HepG2 (cell line): ENCODE measurements around the gene LST1. TPM values are rescaled to one million over a fixed set of nuclear protein-coding genes. Genes with fewer than 3 reads are reported as not detected.

ENCODE experiments used
- CEBPG ChIP-seq: IDR thresholded peaks from 2 replicates; pipeline ENCODE4 v1.6.1; 2016
- ELF4 ChIP-seq: sonication (generic); formaldehyde crosslinking; IDR thresholded peaks from 2 replicates; pipeline ENCODE4 v1.5.0; 2020; ENCODE audit warnings: missing genetic modification reagents, mild to moderate bottlenecking, moderate library complexity, borderline replicate concordance
- ELK4 ChIP-seq: sonication (generic); formaldehyde crosslinking; IDR thresholded peaks from 2 replicates; pipeline ENCODE4 v1.9.0; 2021; ENCODE audit warnings: missing genetic modification reagents, borderline replicate concordance
- HNRNPLL ChIP-seq: fragments of 200-400 bp; formaldehyde crosslinking; IDR thresholded peaks from 2 replicates; pipeline ENCODE4 v1.6.1; 2017; ENCODE audit warnings: mild to moderate bottlenecking, low read depth, low read length; ENCODE audit not compliant: poor library complexity, severe bottlenecking
- KAT2B ChIP-seq: fragments of 150-350 bp; IDR thresholded peaks from 2 replicates; pipeline ENCODE4 v1.6.1; 2014; ENCODE audit warnings: low read depth, low read length, borderline replicate concordance
- NFIB ChIP-seq: sonication (generic); formaldehyde crosslinking; IDR thresholded peaks from 2 replicates; pipeline ENCODE4 v1.9.0; 2021; ENCODE audit warnings: missing genetic modification reagents, mild to moderate bottlenecking, borderline replicate concordance
- NR2F6 ChIP-seq, 2 experiments: IDR thresholded peaks; 2 replicates each; pipeline ENCODE4 v1.6.1; 2016; ENCODE audit warnings: antibody characterized with exemption in 1 of 2, mild to moderate bottlenecking in 1 of 2
- ZMAT5 ChIP-seq: sonication (generic); formaldehyde crosslinking; IDR thresholded peaks from 2 replicates; pipeline ENCODE4 v1.5.0; 2020; ENCODE audit warnings: mild to moderate bottlenecking, low read depth, missing genetic modification reagents, borderline replicate concordance
- ZNF160 ChIP-seq: sonication (generic); formaldehyde crosslinking; IDR thresholded peaks from 2 replicates; pipeline ENCODE4 v1.8.0; 2022; ENCODE audit warnings: mild to moderate bottlenecking, inconsistent platforms, missing genetic modification reagents
- ZNF607 ChIP-seq: sonication (generic); formaldehyde crosslinking; IDR thresholded peaks from 2 replicates; pipeline ENCODE4 v1.5.1; 2020; ENCODE audit warnings: missing genetic modification reagents, mild to moderate bottlenecking, borderline replicate concordance
- ZNF777 ChIP-seq: sonication (generic); formaldehyde crosslinking; IDR thresholded peaks from 2 replicates; pipeline ENCODE4 v1.4.0; 2020; ENCODE audit warnings: missing genetic modification reagents
- ZNF878 ChIP-seq: sonication (generic); formaldehyde crosslinking; IDR thresholded peaks from 2 replicates; pipeline ENCODE4 v1.8.1; 2023; ENCODE audit warnings: mild to moderate bottlenecking, missing genetic modification reagents, moderate library complexity
- polyA plus RNA-seq, 8 experiments: library from polyadenylated mRNA; depleted of rRNA in 3 of 8; stranded (reverse) in 7 of 8; unstranded in 1 of 8; fragments of >200 nt; fragmentation: Illumina TruSeq in 4 of 8; extraction: Trizol in 4 of 8; gene quantifications; 2 replicates each; pipeline versions ENCODE4 v1.2.1 to v1.2.3, GENCODE V29; 2011 to 2016; ENCODE audit warnings: low read depth in 4 of 8, missing spikeins in 1 of 8, mixed read lengths in 1 of 8; ENCODE audit not compliant: insufficient read depth in 1 of 8
- total RNA-seq, 5 experiments: library from RNA; depleted of rRNA; stranded (reverse); fragments of >200 nt; fragmentation: Illumina TruSeq; extraction: Trizol; gene quantifications; 2 replicates each; pipeline ENCODE4 v1.2.3, GENCODE V29; 2016; ENCODE audit warnings: low read depth in 1 of 5
- TF ChIP-seq, protein P1 (sequence below): sonication (generic); formaldehyde crosslinking; conservative IDR thresholded peaks from 2 replicates; pipeline ENCODE4 v1.5.0; 2020; ENCODE audit warnings: missing genetic modification reagents
- TF ChIP-seq, protein P2 (sequence below): sonication (generic); formaldehyde crosslinking; IDR thresholded peaks from 2 replicates; pipeline ENCODE4 v1.4.0; 2020; ENCODE audit warnings: missing genetic modification reagents, mild to moderate bottlenecking, borderline replicate concordance
- TF ChIP-seq, protein P3 (sequence below): fragments of 450-650 bp; IDR thresholded peaks from 2 replicates; pipeline ENCODE4 v1.6.1; 2017
- TF ChIP-seq, protein P4 (sequence below): sonication (generic); formaldehyde crosslinking; IDR thresholded peaks from 2 replicates; pipeline ENCODE4 v1.4.0; 2020; ENCODE audit warnings: missing genetic modification reagents

Gene LST1
- total and polyA plus RNA-seq, 2 of the 13 experiments (the other 11 are each of a cell fraction or from before 2014, with no cell fraction given), result not detected

GRCh38 chr6:31541658-31542521 lies 44.2 kb upstream of the LST1 start, which contains the start of gene DDX39B (continued):
- TF ChIP-seq, protein P1, sequence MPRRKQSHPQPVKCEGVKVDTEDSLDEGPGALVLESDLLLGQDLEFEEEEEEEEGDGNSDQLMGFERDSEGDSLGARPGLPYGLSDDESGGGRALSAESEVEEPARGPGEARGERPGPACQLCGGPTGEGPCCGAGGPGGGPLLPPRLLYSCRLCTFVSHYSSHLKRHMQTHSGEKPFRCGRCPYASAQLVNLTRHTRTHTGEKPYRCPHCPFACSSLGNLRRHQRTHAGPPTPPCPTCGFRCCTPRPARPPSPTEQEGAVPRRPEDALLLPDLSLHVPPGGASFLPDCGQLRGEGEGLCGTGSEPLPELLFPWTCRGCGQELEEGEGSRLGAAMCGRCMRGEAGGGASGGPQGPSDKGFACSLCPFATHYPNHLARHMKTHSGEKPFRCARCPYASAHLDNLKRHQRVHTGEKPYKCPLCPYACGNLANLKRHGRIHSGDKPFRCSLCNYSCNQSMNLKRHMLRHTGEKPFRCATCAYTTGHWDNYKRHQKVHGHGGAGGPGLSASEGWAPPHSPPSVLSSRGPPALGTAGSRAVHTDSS (CRISPR knock-in tag), result no peak
- TF ChIP-seq ELF4 (CRISPR knock-in tag) (peak; percentile 98), NR2F6 (IDR thresholded peaks at IDR 0.05) (peak; percentile 12; the same call in 1 of the 2 replicates), NR2F6 (CRISPR knock-in tag; IDR thresholded peaks at IDR 0.05) (peak; percentile 56), ZNF607 (CRISPR knock-in tag) (peak; percentile 81; the same call in 1 of the 2 replicates), ZNF878 (CRISPR knock-in tag) (peak; percentile 97), ZNF777 (CRISPR knock-in tag) (peak; percentile 57; the same call in 1 of the 2 replicates), ZNF160 (CRISPR knock-in tag) (peak; percentile 82; the same call in 1 of the 2 replicates), ZMAT5 (CRISPR knock-in tag) (no peak), ELK4 (CRISPR knock-in tag) (no peak), KAT2B (peak; percentile 27; the same call in 1 of the 2 replicates), NFIB (CRISPR knock-in tag) (no peak), HNRNPLL (peak; percentile 27), CEBPG (CRISPR knock-in tag) (peak; percentile 56; the same call in 1 of the 2 replicates)
- TF ChIP-seq, protein P2, sequence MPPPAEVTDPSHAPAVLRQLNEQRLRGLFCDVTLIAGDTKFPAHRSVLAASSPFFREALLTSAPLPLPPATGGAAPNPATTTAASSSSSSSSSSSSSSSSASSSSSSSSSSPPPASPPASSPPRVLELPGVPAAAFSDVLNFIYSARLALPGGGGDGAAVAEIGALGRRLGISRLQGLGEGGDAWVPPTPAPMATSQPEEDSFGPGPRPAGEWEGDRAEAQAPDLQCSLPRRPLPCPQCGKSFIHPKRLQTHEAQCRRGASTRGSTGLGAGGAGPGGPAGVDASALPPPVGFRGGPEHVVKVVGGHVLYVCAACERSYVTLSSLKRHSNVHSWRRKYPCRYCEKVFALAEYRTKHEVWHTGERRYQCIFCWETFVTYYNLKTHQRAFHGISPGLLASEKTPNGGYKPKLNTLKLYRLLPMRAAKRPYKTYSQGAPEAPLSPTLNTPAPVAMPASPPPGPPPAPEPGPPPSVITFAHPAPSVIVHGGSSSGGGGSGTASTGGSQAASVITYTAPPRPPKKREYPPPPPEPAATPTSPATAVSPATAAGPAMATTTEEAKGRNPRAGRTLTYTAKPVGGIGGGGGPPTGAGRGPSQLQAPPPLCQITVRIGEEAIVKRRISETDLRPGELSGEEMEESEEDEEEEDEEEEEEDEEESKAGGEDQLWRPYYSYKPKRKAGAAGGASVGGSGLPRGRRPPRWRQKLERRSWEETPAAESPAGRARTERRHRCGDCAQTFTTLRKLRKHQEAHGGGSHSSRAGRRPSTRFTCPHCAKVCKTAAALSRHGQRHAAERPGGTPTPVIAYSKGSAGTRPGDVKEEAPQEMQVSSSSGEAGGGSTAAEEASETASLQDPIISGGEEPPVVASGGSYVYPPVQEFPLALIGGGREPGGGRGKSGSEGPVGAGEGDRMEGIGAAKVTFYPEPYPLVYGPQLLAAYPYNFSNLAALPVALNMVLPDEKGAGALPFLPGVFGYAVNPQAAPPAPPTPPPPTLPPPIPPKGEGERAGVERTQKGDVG, result peak; percentile 73; the same call in 1 of the 2 replicates
- TF ChIP-seq, protein P3, sequence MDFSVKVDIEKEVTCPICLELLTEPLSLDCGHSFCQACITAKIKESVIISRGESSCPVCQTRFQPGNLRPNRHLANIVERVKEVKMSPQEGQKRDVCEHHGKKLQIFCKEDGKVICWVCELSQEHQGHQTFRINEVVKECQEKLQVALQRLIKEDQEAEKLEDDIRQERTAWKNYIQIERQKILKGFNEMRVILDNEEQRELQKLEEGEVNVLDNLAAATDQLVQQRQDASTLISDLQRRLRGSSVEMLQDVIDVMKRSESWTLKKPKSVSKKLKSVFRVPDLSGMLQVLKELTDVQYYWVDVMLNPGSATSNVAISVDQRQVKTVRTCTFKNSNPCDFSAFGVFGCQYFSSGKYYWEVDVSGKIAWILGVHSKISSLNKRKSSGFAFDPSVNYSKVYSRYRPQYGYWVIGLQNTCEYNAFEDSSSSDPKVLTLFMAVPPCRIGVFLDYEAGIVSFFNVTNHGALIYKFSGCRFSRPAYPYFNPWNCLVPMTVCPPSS, result no peak
- TF ChIP-seq, protein P4, sequence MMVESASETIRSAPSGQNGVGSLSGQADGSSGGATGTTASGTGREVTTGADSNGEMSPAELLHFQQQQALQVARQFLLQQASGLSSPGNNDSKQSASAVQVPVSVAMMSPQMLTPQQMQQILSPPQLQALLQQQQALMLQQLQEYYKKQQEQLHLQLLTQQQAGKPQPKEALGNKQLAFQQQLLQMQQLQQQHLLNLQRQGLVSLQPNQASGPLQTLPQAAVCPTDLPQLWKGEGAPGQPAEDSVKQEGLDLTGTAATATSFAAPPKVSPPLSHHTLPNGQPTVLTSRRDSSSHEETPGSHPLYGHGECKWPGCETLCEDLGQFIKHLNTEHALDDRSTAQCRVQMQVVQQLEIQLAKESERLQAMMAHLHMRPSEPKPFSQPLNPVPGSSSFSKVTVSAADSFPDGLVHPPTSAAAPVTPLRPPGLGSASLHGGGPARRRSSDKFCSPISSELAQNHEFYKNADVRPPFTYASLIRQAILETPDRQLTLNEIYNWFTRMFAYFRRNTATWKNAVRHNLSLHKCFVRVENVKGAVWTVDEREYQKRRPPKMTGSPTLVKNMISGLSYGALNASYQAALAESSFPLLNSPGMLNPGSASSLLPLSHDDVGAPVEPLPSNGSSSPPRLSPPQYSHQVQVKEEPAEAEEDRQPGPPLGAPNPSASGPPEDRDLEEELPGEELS (CRISPR knock-in tag), result peak; percentile 58
